ENCODE results near the gene BAG3.

BAG3 gene

GRCh38 chr10:119663866-119664698, 12.9 kb downstream of the BAG3 start:
- H3K36me3 ChIP-seq (ENCODE audit: insufficient read depth), result no peaks in the 10 kb centered on the region
- H4K20me1 ChIP-seq (ENCODE audit: insufficient read depth), result no peaks in the 10 kb centered on the region
- H3K4me1 ChIP-seq (ENCODE audit: low read depth, poor library complexity, severe bottlenecking), result peaks cover 65% of the 10 kb centered on the region
- peak overlapping the region; percentile 26; the same call in 1 of the 2 replicates for H3K9ac ChIP-seq
- peak overlapping the region; percentile 65 for H3K27ac ChIP-seq
- peaks cover 56% of the 10 kb centered on the region for H3K79me2 ChIP-seq (ENCODE audit: insufficient read depth, low read depth)
- no peak for TF ChIP-seq CTCF (conservative IDR thresholded peaks at IDR 0.05; ENCODE audit: low read depth, low read length)
- H2AFZ ChIP-seq (ENCODE audit: low read depth), result peak overlapping the region; percentile 19; the same call in 1 of the 2 replicates
- no peaks in the 10 kb centered on the region for H3K27me3 ChIP-seq (ENCODE audit: insufficient read depth, low read depth)
- H3K4me2 ChIP-seq, result peak overlapping the region; percentile 65
- H3K4me3 ChIP-seq (IDR thresholded peaks at IDR 0.05; ENCODE audit: insufficient read depth, low read depth, low read length), result no peak overlapping the region

GRCh38 chr10:119665901-119666708, 14.9 kb downstream of the BAG3 start:
- Histone ChIP-seq H2AFZ (ENCODE audit: low read depth) (no peak overlapping the region), H3K27me3 (ENCODE audit: insufficient read depth, low read depth) (no peaks in the 10 kb centered on the region), H3K4me3 (IDR thresholded peaks at IDR 0.05; ENCODE audit: insufficient read depth, low read depth, low read length) (no peak overlapping the region), H4K20me1 (ENCODE audit: insufficient read depth) (no peaks in the 10 kb centered on the region), H3K4me1 (ENCODE audit: low read depth, poor library complexity, severe bottlenecking) (peaks cover 68% of the 10 kb centered on the region), H3K27ac (no peak overlapping the region), H3K4me2 (no peak overlapping the region), H3K9ac (no peak overlapping the region), H3K79me2 (ENCODE audit: insufficient read depth, low read depth) (peaks cover 43% of the 10 kb centered on the region), H3K36me3 (ENCODE audit: insufficient read depth) (no peaks in the 10 kb centered on the region; the same call in 1 of the 2 replicates)
- no peak for TF ChIP-seq CTCF (conservative IDR thresholded peaks at IDR 0.05; ENCODE audit: low read depth, low read length)

- no peak overlapping the region for H2AFZ ChIP-seq (ENCODE audit: low read depth)
- H3K4me1 ChIP-seq (ENCODE audit: low read depth, poor library complexity, severe bottlenecking), result peaks cover 68% of the 10 kb centered on the region
- H4K20me1 ChIP-seq (ENCODE audit: insufficient read depth), result no peaks in the 10 kb centered on the region
- H3K4me3 ChIP-seq (IDR thresholded peaks at IDR 0.05; ENCODE audit: insufficient read depth, low read depth, low read length), result no peak overlapping the region
- no peak overlapping the region for H3K9ac ChIP-seq
- no peak for TF ChIP-seq CTCF (conservative IDR thresholded peaks at IDR 0.05; ENCODE audit: low read depth, low read length)
- H3K79me2 ChIP-seq (ENCODE audit: insufficient read depth, low read depth), result peaks cover 38% of the 10 kb centered on the region
- no peak overlapping the region for H3K4me2 ChIP-seq
- H3K27me3 ChIP-seq (ENCODE audit: insufficient read depth, low read depth), result no peaks in the 10 kb centered on the region
- no peaks in the 10 kb centered on the region; the same call in 1 of the 2 replicates for H3K36me3 ChIP-seq (ENCODE audit: insufficient read depth)
- no peak overlapping the region for H3K27ac ChIP-seq
These were observed 15.5 kb downstream of the BAG3 start for GRCh38 chr10:119666709-119667004.

- TF ChIP-seq CTCF (conservative IDR thresholded peaks at IDR 0.05; ENCODE audit: low read depth, low read length), result no peak
- Histone ChIP-seq H3K9ac (peak overlapping the region; percentile 37; the same call in 1 of the 2 replicates), H3K4me1 (ENCODE audit: low read depth, poor library complexity, severe bottlenecking) (peaks cover 62% of the 10 kb centered on the region), H4K20me1 (ENCODE audit: insufficient read depth) (no peaks in the 10 kb centered on the region), H3K36me3 (ENCODE audit: insufficient read depth) (no peaks in the 10 kb centered on the region; the same call in 1 of the 2 replicates), H3K27me3 (ENCODE audit: insufficient read depth, low read depth) (no peaks in the 10 kb centered on the region), H3K79me2 (ENCODE audit: insufficient read depth, low read depth) (peaks cover 30% of the 10 kb centered on the region), H3K4me3 (IDR thresholded peaks at IDR 0.05; ENCODE audit: insufficient read depth, low read depth, low read length) (no peak overlapping the region), H3K27ac (peak overlapping the region; percentile 81), H2AFZ (ENCODE audit: low read depth) (peak overlapping the region; percentile 7; the same call in 1 of the 2 replicates), H3K4me2 (peak overlapping the region; percentile 22; the same call in 1 of the 2 replicates)
These were observed 16.6 kb downstream of the BAG3 start for GRCh38 chr10:119667562-119668328.
